IMR-90 (cell line): Measurements from ENCODE around the gene ATG9B. TPM values are rescaled to one million over a fixed set of nuclear protein-coding genes. Genes with fewer than 3 reads are reported as not detected.

Source experiments
- ATAC-seq: fragments of 200-7000 bp; cut with Tn5 transposase; 2 replicates; pipeline ENCODE4 v1.9.1; 2020; ENCODE audit warnings: low read depth, mild to moderate bottlenecking, moderate library complexity
- BruUV-seq: library from RNA; stranded (reverse); fragments of 400-500 nt; replicated peaks from 2 replicates; lab custom pipeline; 2021; lab: Mats Ljungman, UMichigan
- CTCF ChIA-PET: fragments of 300-600 bp; formaldehyde crosslinking; extraction: SDS; loops from one replicate; lab custom pipeline; 2021; ENCODE audit warnings: antibody characterized with exemption; lab: Yijun Ruan, JAX
- POLR2A ChIA-PET: fragments of 300-600 bp; sonication (Branson Sonifier 250); formaldehyde crosslinking; loops from one replicate; lab custom pipeline; 2022; ENCODE audit warnings: antibody characterized with exemption; ENCODE audit not compliant: unreplicated experiment; lab: Charles Lee
- DNase-seq: peaks from one replicate; pipeline ENCODE4 v3.0.0; 2013
- H2AFZ ChIP-seq: replicated peaks from 2 replicates; pipeline ENCODE3; 2013; ENCODE audit warnings: low read length, mild to moderate bottlenecking; ENCODE audit not compliant: poor library complexity
- H2AK5ac ChIP-seq: 2 replicates; pipeline ENCODE4 v1.6.1; 2013; ENCODE audit warnings: low read depth, low read length, inconsistent platforms
- H2AK9ac ChIP-seq: replicated peaks from 2 replicates; pipeline ENCODE3; 2013; ENCODE audit warnings: mild to moderate bottlenecking, low read depth, low read length, moderate library complexity; ENCODE audit not compliant: poor library complexity
- H2BK120ac ChIP-seq: 2 replicates; pipeline ENCODE4 v1.6.1; 2013; ENCODE audit warnings: low read depth, low read length, inconsistent platforms
- H2BK15ac ChIP-seq: 3 replicates; pipeline ENCODE4 v1.6.1; 2013; ENCODE audit warnings: low read depth, low read length, inconsistent platforms
- H2BK20ac ChIP-seq: 2 replicates; pipeline ENCODE4 v1.6.1; 2013; ENCODE audit warnings: low read depth, mild to moderate bottlenecking, inconsistent platforms, low read length, moderate library complexity
- H2BK5ac ChIP-seq: 2 replicates; pipeline ENCODE4 v1.6.1; 2013; ENCODE audit warnings: mild to moderate bottlenecking, low read depth, low read length, inconsistent platforms; ENCODE audit not compliant: poor library complexity, severe bottlenecking
- H3K14ac ChIP-seq: replicated peaks from 2 replicates; pipeline ENCODE4 v1.6.1; 2013; ENCODE audit warnings: low read depth, low read length, inconsistent platforms
- H3K18ac ChIP-seq: 2 replicates; pipeline ENCODE4 v1.6.1; 2013; ENCODE audit warnings: low read depth, low read length, control low read depth
- H3K23ac ChIP-seq: 2 replicates; pipeline ENCODE4 v1.6.1; 2013; ENCODE audit warnings: low read depth, low read length, inconsistent platforms
- H3K27ac ChIP-seq: 2 replicates; pipeline ENCODE4 v1.5.1; 2013; ENCODE audit warnings: mild to moderate bottlenecking, control low read depth, low read length; ENCODE audit not compliant: insufficient read depth
- H3K27me3 ChIP-seq: 2 replicates; pipeline ENCODE4 v1.6.1; 2013; ENCODE audit warnings: low read length; ENCODE audit not compliant: control insufficient read depth, insufficient read depth
- H3K36me3 ChIP-seq: 2 replicates; pipeline ENCODE4 v1.6.1; 2013; ENCODE audit warnings: low read length, mixed read lengths; ENCODE audit not compliant: control insufficient read depth, insufficient read depth
- H3K4ac ChIP-seq: 2 replicates; pipeline ENCODE4 v1.6.1; 2013; ENCODE audit warnings: low read depth, low read length, inconsistent platforms
- H3K4me1 ChIP-seq: 2 replicates; pipeline ENCODE4 v1.6.1; 2013; ENCODE audit warnings: low read length, mixed read lengths; ENCODE audit not compliant: control insufficient read depth, insufficient read depth
- H3K4me2 ChIP-seq: 2 replicates; pipeline ENCODE4 v1.6.1; 2013; ENCODE audit warnings: low read depth, mild to moderate bottlenecking, control low read depth, low read length, moderate library complexity
- H3K4me3 ChIP-seq: 2 replicates; pipeline ENCODE4 v1.5.1; 2013; ENCODE audit warnings: low read depth, mild to moderate bottlenecking, control low read depth, low read length, moderate library complexity; ENCODE audit not compliant: insufficient read depth
- H3K56ac ChIP-seq: 2 replicates; pipeline ENCODE4 v1.6.1; 2013; ENCODE audit warnings: low read length, inconsistent platforms; ENCODE audit not compliant: insufficient read depth; ENCODE audit errors: extremely low read depth
- H3K79me1 ChIP-seq, 2 experiments: 2 replicates each; pipeline ENCODE4 v1.6.1; 2013; ENCODE audit warnings: low read length in 2 of 2, inconsistent platforms in 1 of 2, low read depth in 1 of 2
- H3K9ac ChIP-seq: 2 replicates; pipeline ENCODE4 v1.6.1; 2013; ENCODE audit warnings: low read depth, low read length, control low read depth
- H3K9me1 ChIP-seq: 2 replicates; pipeline ENCODE4 v1.6.1; 2013; ENCODE audit warnings: low read length, inconsistent platforms; ENCODE audit not compliant: insufficient read depth
- H3K9me3 ChIP-seq: 2 replicates; pipeline ENCODE4 v1.6.1; 2013; ENCODE audit warnings: low read length; ENCODE audit not compliant: control insufficient read depth, insufficient read depth
- H4K20me1 ChIP-seq: 2 replicates; pipeline ENCODE4 v1.6.1; 2013; ENCODE audit warnings: low read length, inconsistent platforms; ENCODE audit not compliant: insufficient read depth
- H4K5ac ChIP-seq: 2 replicates; pipeline ENCODE4 v1.6.1; 2013; ENCODE audit warnings: mild to moderate bottlenecking, low read depth, low read length, control low read depth
- H4K8ac ChIP-seq, 2 experiments: 2 replicates each; pipeline ENCODE4 v1.6.1; 2013; ENCODE audit warnings: low read depth in 2 of 2, low read length in 2 of 2, control low read depth in 1 of 2, inconsistent platforms in 1 of 2
- H4K91ac ChIP-seq: 2 replicates; pipeline ENCODE4 v1.6.1; 2013; ENCODE audit warnings: low read depth, low read length, inconsistent platforms; ENCODE audit not compliant: insufficient read depth
- BHLHE40 ChIP-seq: fragments of 150-350 bp; IDR thresholded peaks from 2 replicates; pipeline ENCODE4 v1.6.1; 2016; ENCODE audit warnings: mild to moderate bottlenecking, low read depth, low read length
- CEBPB ChIP-seq: IDR thresholded peaks from 2 replicates; pipeline ENCODE4 v1.6.1; 2012; ENCODE audit warnings: low read depth, low read length, improper control_type of control experiment
- CHD1 ChIP-seq: IDR thresholded peaks from 2 replicates; pipeline ENCODE4 v1.6.1; 2012; ENCODE audit warnings: low read depth, low read length, improper control_type of control experiment
- FOS ChIP-seq: fragments of 150-350 bp; IDR thresholded peaks from 2 replicates; pipeline ENCODE4 v1.6.1; 2016; ENCODE audit warnings: low read depth, low read length
- MAFK ChIP-seq: IDR thresholded peaks from 2 replicates; pipeline ENCODE4 v1.6.1; 2012; ENCODE audit warnings: low read depth, low read length, improper control_type of control experiment
- MAZ ChIP-seq: IDR thresholded peaks from 2 replicates; pipeline ENCODE4 v1.6.1; 2012; ENCODE audit warnings: low read depth, mild to moderate bottlenecking, low read length, improper control_type of control experiment, moderate library complexity, borderline replicate concordance
- MXI1 ChIP-seq: IDR thresholded peaks from 2 replicates; pipeline ENCODE4 v1.6.1; 2012; ENCODE audit warnings: low read depth, mild to moderate bottlenecking, low read length, moderate library complexity, borderline replicate concordance
- NFE2L2 ChIP-seq: fragments of 150-350 bp; IDR thresholded peaks from 2 replicates; pipeline ENCODE4 v1.6.1; 2016; ENCODE audit warnings: low read depth, mild to moderate bottlenecking, low read length
- POLR2A ChIP-seq: IDR thresholded peaks from 2 replicates; pipeline ENCODE4 v1.6.1; 2012; ENCODE audit warnings: mild to moderate bottlenecking, low read depth, low read length
- RAD21 ChIP-seq: IDR thresholded peaks from 2 replicates; pipeline ENCODE4 v1.6.1; 2012; ENCODE audit warnings: low read length, improper control_type of control experiment
- RCOR1 ChIP-seq: IDR thresholded peaks from 2 replicates; pipeline ENCODE4 v1.6.1; 2012; ENCODE audit warnings: mild to moderate bottlenecking, low read length, improper control_type of control experiment; ENCODE audit not compliant: insufficient replicate concordance
- RFX5 ChIP-seq: IDR thresholded peaks from 2 replicates; pipeline ENCODE4 v1.8.0; 2012; ENCODE audit warnings: low read depth, mild to moderate bottlenecking, low read length, moderate library complexity
- SMC3 ChIP-seq: fragments of 150-350 bp; IDR thresholded peaks from 2 replicates; pipeline ENCODE4 v1.6.1; 2016; ENCODE audit warnings: low read depth, mild to moderate bottlenecking, antibody characterized with exemption, low read length, moderate library complexity
- WGBS, 2 experiments: methylation state at CpG; one replicate each; pipeline versions ENCODE4 v1.1.5 to v1.1.7; 2013; ENCODE audit warnings: missing lambda C conversion rate in 2 of 2; ENCODE audit not compliant: insufficient read length in 1 of 2; ENCODE audit errors: extremely low coverage in 2 of 2; 5-methylcytosine and 5-hydroxymethylcytosine counted together
- dilution Hi-C: fragments of 300-500 bp; cut with HindIII; formaldehyde crosslinking; loops from one replicate; pipeline ENCODE4 v1.14.3; 2018; ENCODE audit warnings: low sequenced_read_pairs; ENCODE audit not compliant: unreplicated experiment
- in situ Hi-C: fragments of 300-500 bp; cut with MboI; formaldehyde crosslinking; loops from 3 replicates; pipeline ENCODE4 v1.14.3; 2019; ENCODE audit warnings: low sequenced_read_pairs, inconsistent platforms, mixed read lengths
- intact Hi-C: fragments of 100-400 bp; cut with micrococcal nuclease; formaldehyde crosslinking; loops from 2 replicates; pipeline ENCODE4 v1.10.0; 2022
- polyA plus RNA-seq, 3 experiments: library from polyadenylated mRNA; depleted of rRNA; stranded (reverse); fragments of >200 nt; gene quantifications; 2 replicates each; pipeline ENCODE4 v1.2.3, GENCODE V29; 2012; ENCODE audit warnings: low replicate concordance in 1 of 3
- total RNA-seq: library from RNA; depleted of rRNA; stranded (reverse); fragments of >200 nt; gene quantifications from 2 replicates; pipeline ENCODE4 v1.2.3, GENCODE V29; 2012
- TF ChIP-seq, protein P1 (sequence below): fragments of 150-350 bp; IDR thresholded peaks from 2 replicates; pipeline ENCODE4 v1.6.1; 2016; ENCODE audit warnings: low read depth, mild to moderate bottlenecking, low read length, moderate library complexity, borderline replicate concordance
- TF ChIP-seq, protein P2 (sequence below): conservative IDR thresholded peaks from 2 replicates; pipeline ENCODE4 v1.5.1; 2012; ENCODE audit warnings: mild to moderate bottlenecking, low read depth, low read length, improper control_type of control experiment
- TF ChIP-seq, protein P3 (sequence below): fragments of 150-350 bp; IDR thresholded peaks from 2 replicates; pipeline ENCODE4 v1.6.1; 2017; ENCODE audit warnings: mild to moderate bottlenecking, antibody characterized with exemption, low read length, low read depth

Gene ATG9B
- total and polyA plus RNA-seq, 2 of the 4 experiments (the other 2 are of a cell fraction) = 0.18 to 0.91 TPM

DNA sequence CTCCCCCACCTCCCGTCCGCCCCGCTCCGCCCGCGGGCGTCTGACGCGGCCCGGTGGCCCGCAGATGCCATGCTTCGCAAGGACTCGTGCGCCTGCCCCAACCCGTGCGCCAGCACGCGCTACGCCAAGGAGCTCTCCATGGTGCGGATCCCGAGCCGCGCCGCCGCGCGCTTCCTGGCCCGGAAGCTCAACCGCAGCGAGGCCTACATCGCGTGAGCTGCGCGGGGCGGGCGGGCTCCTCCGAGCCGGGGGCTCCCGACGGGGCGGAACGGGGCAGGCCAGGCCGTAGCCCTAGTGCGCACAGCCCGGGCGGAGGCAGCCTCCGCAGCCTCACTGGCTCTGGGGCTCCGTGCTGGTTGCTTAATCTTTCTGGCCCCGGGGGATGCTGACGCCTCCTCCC, 26.8 kb upstream of the ATG9B start:
- peak overlapping the region; percentile 51 for H2AFZ ChIP-seq
- H4K91ac ChIP-seq = no peak overlapping the region
- H3K27ac ChIP-seq = no peak overlapping the region
- no peaks in the 10 kb centered on the region for H3K36me3 ChIP-seq
- H3K9ac ChIP-seq = no peak overlapping the region
- H3K4me2 ChIP-seq = no peak overlapping the region; the same call in 1 of the 2 replicates
- H3K79me1 ChIP-seq = 0 out of 4 replicates have a peak, but pooled peaks cover 0 to 3% of the 10 kb centered on the region in 2 experiments
- H4K5ac ChIP-seq = no peak overlapping the region
- no peak overlapping the region for H2AK5ac ChIP-seq
- peaks cover 18% of the 10 kb centered on the region for H4K20me1 ChIP-seq
- H2AK9ac ChIP-seq = no peak overlapping the region
- H3K14ac ChIP-seq = no peak overlapping the region
- ChIA-PET CTCF (interaction anchor here (0.6 kb wide), 1 partner anchor 89 kb away, joined by 3 read pairs; no protein-coding TSS in a partner anchor), POLR2A (no interaction called here)
- H3K56ac ChIP-seq = no peak overlapping the region
- no peak overlapping the region for H4K8ac ChIP-seq
- H2BK120ac ChIP-seq = no peak overlapping the region
- ATAC-seq (peak; percentile 85), DNase-seq (peak; percentile 77)
- no peaks in the 10 kb centered on the region for H3K9me3 ChIP-seq
- peaks cover 11% of the 10 kb centered on the region; the same call in 1 of the 2 replicates for H3K4me1 ChIP-seq
- BruUV-seq = no TSS peak
- H3K27me3 ChIP-seq = no peaks in the 10 kb centered on the region; the same call in 1 of the 2 replicates
- H3K4ac ChIP-seq = no peak overlapping the region
- TF ChIP-seq RCOR1 (peak; percentile 54), CHD1 (no peak), SMC3 (no peak), MAFK (no peak), BHLHE40 (peak; percentile 97), MXI1 (peak; percentile 100), FOS (no peak), NFE2L2 (no peak), POLR2A (no peak), MAZ (peak; percentile 85; the same call in 1 of the 2 replicates), CEBPB (no peak), RFX5 (no peak), RAD21 (no peak)
- TF ChIP-seq, protein P1, sequence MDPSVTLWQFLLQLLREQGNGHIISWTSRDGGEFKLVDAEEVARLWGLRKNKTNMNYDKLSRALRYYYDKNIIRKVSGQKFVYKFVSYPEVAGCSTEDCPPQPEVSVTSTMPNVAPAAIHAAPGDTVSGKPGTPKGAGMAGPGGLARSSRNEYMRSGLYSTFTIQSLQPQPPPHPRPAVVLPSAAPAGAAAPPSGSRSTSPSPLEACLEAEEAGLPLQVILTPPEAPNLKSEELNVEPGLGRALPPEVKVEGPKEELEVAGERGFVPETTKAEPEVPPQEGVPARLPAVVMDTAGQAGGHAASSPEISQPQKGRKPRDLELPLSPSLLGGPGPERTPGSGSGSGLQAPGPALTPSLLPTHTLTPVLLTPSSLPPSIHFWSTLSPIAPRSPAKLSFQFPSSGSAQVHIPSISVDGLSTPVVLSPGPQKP = no peak
- TF ChIP-seq, protein P2, sequence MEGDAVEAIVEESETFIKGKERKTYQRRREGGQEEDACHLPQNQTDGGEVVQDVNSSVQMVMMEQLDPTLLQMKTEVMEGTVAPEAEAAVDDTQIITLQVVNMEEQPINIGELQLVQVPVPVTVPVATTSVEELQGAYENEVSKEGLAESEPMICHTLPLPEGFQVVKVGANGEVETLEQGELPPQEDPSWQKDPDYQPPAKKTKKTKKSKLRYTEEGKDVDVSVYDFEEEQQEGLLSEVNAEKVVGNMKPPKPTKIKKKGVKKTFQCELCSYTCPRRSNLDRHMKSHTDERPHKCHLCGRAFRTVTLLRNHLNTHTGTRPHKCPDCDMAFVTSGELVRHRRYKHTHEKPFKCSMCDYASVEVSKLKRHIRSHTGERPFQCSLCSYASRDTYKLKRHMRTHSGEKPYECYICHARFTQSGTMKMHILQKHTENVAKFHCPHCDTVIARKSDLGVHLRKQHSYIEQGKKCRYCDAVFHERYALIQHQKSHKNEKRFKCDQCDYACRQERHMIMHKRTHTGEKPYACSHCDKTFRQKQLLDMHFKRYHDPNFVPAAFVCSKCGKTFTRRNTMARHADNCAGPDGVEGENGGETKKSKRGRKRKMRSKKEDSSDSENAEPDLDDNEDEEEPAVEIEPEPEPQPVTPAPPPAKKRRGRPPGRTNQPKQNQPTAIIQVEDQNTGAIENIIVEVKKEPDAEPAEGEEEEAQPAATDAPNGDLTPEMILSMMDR = no peak
- TF ChIP-seq, protein P3, sequence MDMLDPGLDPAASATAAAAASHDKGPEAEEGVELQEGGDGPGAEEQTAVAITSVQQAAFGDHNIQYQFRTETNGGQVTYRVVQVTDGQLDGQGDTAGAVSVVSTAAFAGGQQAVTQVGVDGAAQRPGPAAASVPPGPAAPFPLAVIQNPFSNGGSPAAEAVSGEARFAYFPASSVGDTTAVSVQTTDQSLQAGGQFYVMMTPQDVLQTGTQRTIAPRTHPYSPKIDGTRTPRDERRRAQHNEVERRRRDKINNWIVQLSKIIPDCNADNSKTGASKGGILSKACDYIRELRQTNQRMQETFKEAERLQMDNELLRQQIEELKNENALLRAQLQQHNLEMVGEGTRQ = no peak
- no peak overlapping the region for H2BK15ac ChIP-seq
- no peak overlapping the region for H3K18ac ChIP-seq
- no peak overlapping the region for H3K23ac ChIP-seq
- H3K4me3 ChIP-seq = no peak overlapping the region
- intact Hi-C loops (no loop called here), in situ Hi-C loops (no loop called here), dilution Hi-C loops (no loop called here)
- H2BK5ac ChIP-seq = no peak overlapping the region
- H3K9me1 ChIP-seq = peaks cover 6% of the 10 kb centered on the region; the same call in 1 of the 2 replicates
- H2BK20ac ChIP-seq = no peak overlapping the region
- 2% methylated on average over 36 of the region's 50 CpGs; no CpG with 5 or more reads in 1 of the 2 experiments for WGBS, 2 experiments
